ENCODE data around the gene BCKDK.

DNA sequence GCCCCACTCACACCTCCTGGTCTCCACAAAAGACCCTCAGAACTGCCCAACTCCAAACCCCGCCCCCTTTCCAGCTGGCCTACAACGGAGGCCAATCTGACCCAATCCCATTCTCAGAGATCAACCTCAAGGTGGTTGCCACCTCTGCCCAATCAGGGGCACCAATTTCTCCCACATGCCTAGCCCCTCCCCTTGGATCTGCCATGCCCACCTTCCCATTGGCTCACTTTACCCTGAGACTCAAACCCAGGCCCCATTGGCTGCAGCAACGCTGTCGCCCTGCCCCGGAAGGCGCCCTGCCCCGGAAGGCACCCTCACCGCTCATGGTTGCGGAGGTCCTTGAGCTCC is 44.7 kb upstream of the BCKDK start:
- TF ChIP-seq, protein P1, sequence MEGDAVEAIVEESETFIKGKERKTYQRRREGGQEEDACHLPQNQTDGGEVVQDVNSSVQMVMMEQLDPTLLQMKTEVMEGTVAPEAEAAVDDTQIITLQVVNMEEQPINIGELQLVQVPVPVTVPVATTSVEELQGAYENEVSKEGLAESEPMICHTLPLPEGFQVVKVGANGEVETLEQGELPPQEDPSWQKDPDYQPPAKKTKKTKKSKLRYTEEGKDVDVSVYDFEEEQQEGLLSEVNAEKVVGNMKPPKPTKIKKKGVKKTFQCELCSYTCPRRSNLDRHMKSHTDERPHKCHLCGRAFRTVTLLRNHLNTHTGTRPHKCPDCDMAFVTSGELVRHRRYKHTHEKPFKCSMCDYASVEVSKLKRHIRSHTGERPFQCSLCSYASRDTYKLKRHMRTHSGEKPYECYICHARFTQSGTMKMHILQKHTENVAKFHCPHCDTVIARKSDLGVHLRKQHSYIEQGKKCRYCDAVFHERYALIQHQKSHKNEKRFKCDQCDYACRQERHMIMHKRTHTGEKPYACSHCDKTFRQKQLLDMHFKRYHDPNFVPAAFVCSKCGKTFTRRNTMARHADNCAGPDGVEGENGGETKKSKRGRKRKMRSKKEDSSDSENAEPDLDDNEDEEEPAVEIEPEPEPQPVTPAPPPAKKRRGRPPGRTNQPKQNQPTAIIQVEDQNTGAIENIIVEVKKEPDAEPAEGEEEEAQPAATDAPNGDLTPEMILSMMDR (IDR thresholded peaks at IDR 0.05): no peak
- no peak for TF ChIP-seq SIN3A (IDR thresholded peaks at IDR 0.05; ENCODE audit: borderline replicate concordance, insufficient read depth, low read depth, low read length)
- no peak for TF ChIP-seq POLR2AphosphoS5 (IDR thresholded peaks at IDR 0.05; ENCODE audit: low read depth, low read length)
